Measurements from ENCODE around the gene TMEM222.

- no peak for TF ChIP-seq ELF4 (IDR thresholded peaks at IDR 0.05)
- no peak for TF ChIP-seq CTBP1 (IDR thresholded peaks at IDR 0.05; ENCODE audit: borderline replicate concordance)
- TF ChIP-seq SP1 (IDR thresholded peaks at IDR 0.05), result no peak
- TF ChIP-seq PKNOX1 (IDR thresholded peaks at IDR 0.05), result no peak
These were observed 21.7 kb downstream of the TMEM222 start for GRCh38 chr1:27343639-27344025.

Data from HEK293T (cell line).